ENCODE data around the gene CPAMD8. TPM values are rescaled to one million over a fixed set of nuclear protein-coding genes. Genes with fewer than 3 reads are reported as not detected.

CPAMD8 gene
- total and polyA plus RNA-seq, 2 of the 8 experiments (the other 6 are each of a cell fraction or from before 2014, with no cell fraction given), result 6.1 to 9.2 TPM

- Histone ChIP-seq H3K56ac (replicated peaks; ENCODE audit: insufficient read length, low read depth, low read length) (no peak overlapping the region), H3K9me3 (ENCODE audit: insufficient read depth in 2 of 2, low read depth in 1 of 2, low read length in 1 of 2) (peaks cover 19 to 22% of the 10 kb centered on the region in 2 experiments), H4K5ac (ENCODE audit: insufficient read length, low read depth, low read length) (no peak overlapping the region), H2BK5ac (ENCODE audit: low read depth, low read length) (no peak overlapping the region), H3K23ac (ENCODE audit: insufficient read length) (no peak overlapping the region), H2AK5ac (ENCODE audit: low read depth, low read length) (no peak overlapping the region), H4K20me1 (replicated peaks in 1 of 2; ENCODE audit: control insufficient read depth in 1 of 2, insufficient read depth in 2 of 2, low read length in 2 of 2) (peaks cover 2 to 3% of the 10 kb centered on the region in 2 experiments), H2BK20ac (ENCODE audit: low read length) (no peak overlapping the region), H3K79me1 (ENCODE audit: low read depth, low read length) (peaks cover 2% of the 10 kb centered on the region; the same call in 1 of the 2 replicates), H3K4me1 (replicated peaks in 1 of 4; ENCODE audit: control insufficient read depth in 3 of 4, insufficient read depth in 4 of 4, low read length in 3 of 4) (no peaks in the 10 kb centered on the region), H2AFZ (ENCODE audit: low read length) (no peak overlapping the region), H3K36me3 (ENCODE audit: control insufficient read depth in 2 of 4, insufficient read depth in 4 of 4, low read length in 3 of 4) (peaks cover 23 to 42% (median 35%) of the 10 kb centered on the region in 4 experiments), H3K79me2 (ENCODE audit: control insufficient read depth in 1 of 2, insufficient read depth in 2 of 2, low read length in 2 of 2) (peaks cover 0 to 32% of the 10 kb centered on the region in 2 experiments; a peak in 2 of 4 replicates), H3K27me3 (replicated peaks in 1 of 4; ENCODE audit: control insufficient read depth in 3 of 4, extremely low read depth in 1 of 4, insufficient read depth in 3 of 4, low read length in 3 of 4) (no peaks in the 10 kb centered on the region), H3K9ac (replicated peaks in 1 of 4; ENCODE audit: extremely low read depth in 1 of 4, low read depth in 3 of 4, low read length in 3 of 4) (no peak overlapping the region), H2BK12ac (ENCODE audit: low read depth, low read length) (no peak overlapping the region), H3K4me2 (ENCODE audit: insufficient read depth in 1 of 2, low read depth in 2 of 2, low read length in 2 of 2) (no peak overlapping the region), H3K27ac (ENCODE audit: low read depth, low read length) (no peak overlapping the region), H3K18ac (ENCODE audit: extremely low read depth, low read length) (no peak overlapping the region), H4K8ac (ENCODE audit: extremely low read depth, insufficient read depth, low read length) (no peak overlapping the region), H2BK15ac (ENCODE audit: low read length) (no peak overlapping the region), H4K91ac (replicated peaks; ENCODE audit: insufficient read length, low read length) (no peak overlapping the region), H2BK120ac (replicated peaks; ENCODE audit: low read depth, low read length) (no peak overlapping the region), H3K4me3 (ENCODE audit: extremely low read depth in 1 of 4, insufficient read depth in 2 of 4, low read depth in 3 of 4, low read length in 4 of 4) (no peak overlapping the region), H3K23me2 (ENCODE audit: low read depth, low read length) (no peaks in the 10 kb centered on the region), H3K4ac (replicated peaks; ENCODE audit: insufficient read length, low read depth, low read length) (no peak overlapping the region), H3K14ac (ENCODE audit: insufficient read length) (no peak overlapping the region)
- ChIA-PET CTCF (ENCODE audit: partially characterized antibody) (interaction anchor here (0.7 to 1.1 kb wide), 2 partner anchors 9 to 146 kb away, joined by 3 read pairs; no protein-coding TSS in a partner anchor), POLR2A (ENCODE audit: partially characterized antibody) (no interaction called here)
- TF ChIP-seq GTF2F1 (IDR thresholded peaks at IDR 0.05; ENCODE audit: borderline replicate concordance, low read depth, low read length) (no peak), CHD2 (IDR thresholded peaks at IDR 0.05; ENCODE audit: low read length) (no peak), EGR1 (IDR thresholded peaks at IDR 0.05; ENCODE audit: borderline replicate concordance, low read depth, low read length) (no peak)
- DNase-seq (ENCODE audit: low read depth in 1 of 2, low spot score in 2 of 2) (no peak), FAIRE-seq (no peak)
- WGBS, 2 experiments (ENCODE audit: extremely low coverage in 1 of 2, insufficient coverage in 1 of 2, insufficient read length in 1 of 2, insufficient replicate concordance in 2 of 2, low coverage in 1 of 2, low lambda C conversion rate in 2 of 2, missing lambda C conversion rate in 1 of 2), result 98% methylated on average over 7 of the region's 7 CpGs; no CpG with 5 or more reads in 1 of the 2 experiments
Measured at GRCh38 chr19:17061691-17062090, 35.1 kb upstream of the CPAMD8 start.

Data from H1 (cell line).